Prostate gland (tissue), 2 donors: ENCODE measurements around the gene RIMKLA.

Experiments used
- CTCF ChIP-seq, 4 experiments: fragments of 200-600 bp in 2 of 4; fragments of 450-650 bp in 2 of 4; sonication (generic) in 2 of 4; IDR thresholded peaks; 1 replicate in 3 of 4; 2 replicates in 1 of 4; pipeline ENCODE4 v1.5.1; 2016 to 2019; ENCODE audit warnings: antibody characterized with exemption in 4 of 4, mild to moderate bottlenecking in 2 of 4, moderate library complexity in 2 of 4
- POLR2A ChIP-seq: fragments of 450-650 bp; IDR thresholded peaks from one replicate; pipeline ENCODE4 v1.6.1; 2016; ENCODE audit warnings: antibody characterized with exemption, mild to moderate bottlenecking
- POLR2AphosphoS5 ChIP-seq: sonication (generic); formaldehyde crosslinking; IDR thresholded peaks from one replicate; pipeline ENCODE4 v1.6.1; 2017; ENCODE audit warnings: antibody characterized with exemption

- TF ChIP-seq CTCF (IDR thresholded peaks at IDR 0.05) (no peak), POLR2A (no peak), POLR2AphosphoS5 (no peak)
Measured at GRCh38 chr1:42433369-42433768, 52.8 kb downstream of the RIMKLA start.
